Renal cortex interstitium (tissue), 11 donors: ENCODE data around the gene SCAI. TPM values are rescaled to one million over a fixed set of nuclear protein-coding genes. Genes with fewer than 3 reads are reported as not detected.
"Not testable (repeated sequence)": the region's sequence is repeated elsewhere in the genome, so short reads cannot be mapped to it uniquely, and the experiment has no call there.

ENCODE experiments used
- DNase-seq, 11 donors: peaks; one replicate each; pipeline ENCODE4 v3.0.0-alpha.2; 2013; ENCODE audit warnings: low read depth in 9 of 11, low spot score in 4 of 11; ENCODE audit errors: extremely low read depth in 1 of 11
- polyA plus RNA-seq, 3 donors: library from polyadenylated mRNA; unstranded; fragments of 120-200 nt; gene quantifications; one replicate each; pipeline ENCODE4 v1.2.1, GENCODE V29; 2013; ENCODE audit not compliant: insufficient read length in 3 of 3

The SCAI gene
- polyA plus RNA-seq, 3 donors: 11.0 to 13.2 (median 11.7) TPM

DNA sequence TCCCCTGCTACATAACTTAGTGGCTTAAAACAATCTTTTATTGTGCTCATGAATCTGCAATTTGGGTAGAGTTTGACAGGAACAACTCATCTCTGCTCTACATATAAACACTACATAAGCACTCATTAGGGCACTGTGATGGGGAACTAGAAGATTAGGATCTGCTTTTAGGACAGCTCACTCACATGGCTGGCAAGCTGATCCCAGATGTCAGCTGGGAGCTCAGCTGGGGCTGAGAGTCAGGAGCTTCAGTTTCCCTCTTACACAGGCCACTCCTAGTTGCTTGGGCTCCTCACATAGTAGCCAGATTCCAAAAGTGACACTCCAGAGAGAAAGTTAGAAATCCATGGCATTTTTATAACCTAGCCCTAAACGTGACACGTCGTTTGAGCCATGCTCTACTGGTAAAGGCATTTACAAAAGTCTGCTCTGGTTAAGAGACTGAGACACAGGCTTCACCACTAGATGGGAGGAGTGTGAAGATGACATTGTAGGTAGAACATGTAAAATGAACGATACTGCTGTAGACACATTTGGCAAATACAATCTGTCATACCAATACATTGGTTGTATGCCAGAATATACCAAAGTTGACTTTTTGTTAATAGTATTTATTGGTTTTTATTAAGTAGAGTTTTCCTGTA, 23.6 kb downstream of the SCAI start:
- no peak for DNase-seq

- DNase-seq: not testable (repeated sequence)
Observed at GRCh38 chr9:125118696-125119095, 24.6 kb downstream of the SCAI start.

GRCh38 chr9:125114503-125114902, 28.8 kb downstream of the SCAI start:
- not testable (repeated sequence) for DNase-seq

DNA sequence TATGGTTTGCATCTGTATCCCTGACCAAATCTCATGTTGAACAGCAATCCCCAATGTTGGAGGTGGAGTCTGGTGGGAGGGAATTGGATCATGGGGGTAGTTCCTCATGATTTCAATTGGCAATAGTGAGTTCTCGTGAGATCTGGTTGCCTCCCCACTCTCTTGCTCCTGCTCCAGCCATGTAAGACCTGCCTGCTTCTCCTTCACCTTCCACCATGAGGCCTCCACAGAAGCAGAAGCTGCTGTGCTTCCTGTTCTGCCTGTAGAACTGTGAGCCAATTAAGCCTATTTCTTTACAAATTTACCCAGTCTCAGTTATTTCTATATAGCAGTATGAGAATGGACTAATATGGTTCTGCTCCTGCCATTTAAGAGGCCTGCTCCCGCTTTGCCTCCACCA, 32.9 kb downstream of the SCAI start:
- no peak for DNase-seq

GRCh38 chr9:125108541-125108940, 34.8 kb downstream of the SCAI start:
- DNase-seq: not testable (repeated sequence)

GRCh38 chr9:125106285-125106893, 36.9 kb downstream of the SCAI start:
- peak in 1 of 11 donors; percentile 7 for DNase-seq

DNA sequence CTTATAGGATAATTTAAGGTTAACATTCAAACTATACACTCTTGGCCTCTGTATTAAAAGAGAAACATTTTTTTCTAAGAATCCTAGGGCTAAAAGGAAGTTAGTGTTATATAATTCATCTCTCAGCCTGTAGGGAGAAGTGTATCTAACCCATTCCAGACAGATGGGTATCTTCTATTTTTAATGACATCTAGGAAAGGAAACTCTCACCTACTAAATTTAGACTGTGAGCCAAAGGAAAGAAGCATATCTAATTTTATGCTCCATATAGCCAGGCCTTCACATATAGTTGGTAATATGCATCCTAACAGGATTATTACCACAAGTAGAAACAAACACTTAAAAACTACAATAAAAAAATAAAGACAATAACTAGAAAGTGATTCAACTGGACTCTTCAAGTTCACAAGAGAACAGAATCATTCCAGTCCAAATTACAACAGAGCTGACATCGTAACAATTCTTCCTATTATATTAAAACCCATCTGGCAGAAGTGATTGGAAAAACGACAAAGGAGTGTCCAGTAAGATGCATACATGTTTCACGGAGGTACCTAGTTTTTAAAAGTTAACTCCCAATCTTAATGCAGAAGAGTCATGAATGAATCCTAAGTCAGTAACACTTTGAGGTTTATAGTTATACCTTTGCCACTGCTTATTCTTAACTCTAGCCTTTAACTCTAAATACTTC, 39.4 kb downstream of the SCAI start:
- no peak for DNase-seq

DNA sequence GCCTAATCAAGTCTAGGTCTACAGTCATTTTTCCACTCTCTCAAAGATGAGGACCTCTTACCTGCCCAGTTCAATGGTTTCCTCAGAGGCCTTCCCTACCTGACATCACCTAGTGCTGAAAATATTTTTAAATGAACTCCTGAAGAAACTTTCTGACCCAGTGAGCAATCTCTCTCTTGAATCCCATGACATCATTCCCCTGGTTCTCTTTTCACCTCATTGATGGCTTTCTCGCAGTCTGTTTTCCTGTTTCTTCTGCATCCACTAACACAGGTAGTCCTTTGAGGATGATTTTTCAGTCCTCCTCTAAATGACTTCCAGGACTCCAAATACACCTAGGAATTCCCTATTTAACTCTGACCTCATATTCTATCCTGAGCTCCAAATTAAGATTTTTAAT, 40.3 kb downstream of the SCAI start:
- no peak for DNase-seq

- DNase-seq: no peak
Observed at GRCh38 chr9:125100822-125101221, 42.5 kb downstream of the SCAI start.

GRCh38 chr9:125099816-125100215, 43.5 kb downstream of the SCAI start:
- no peak for DNase-seq

DNA sequence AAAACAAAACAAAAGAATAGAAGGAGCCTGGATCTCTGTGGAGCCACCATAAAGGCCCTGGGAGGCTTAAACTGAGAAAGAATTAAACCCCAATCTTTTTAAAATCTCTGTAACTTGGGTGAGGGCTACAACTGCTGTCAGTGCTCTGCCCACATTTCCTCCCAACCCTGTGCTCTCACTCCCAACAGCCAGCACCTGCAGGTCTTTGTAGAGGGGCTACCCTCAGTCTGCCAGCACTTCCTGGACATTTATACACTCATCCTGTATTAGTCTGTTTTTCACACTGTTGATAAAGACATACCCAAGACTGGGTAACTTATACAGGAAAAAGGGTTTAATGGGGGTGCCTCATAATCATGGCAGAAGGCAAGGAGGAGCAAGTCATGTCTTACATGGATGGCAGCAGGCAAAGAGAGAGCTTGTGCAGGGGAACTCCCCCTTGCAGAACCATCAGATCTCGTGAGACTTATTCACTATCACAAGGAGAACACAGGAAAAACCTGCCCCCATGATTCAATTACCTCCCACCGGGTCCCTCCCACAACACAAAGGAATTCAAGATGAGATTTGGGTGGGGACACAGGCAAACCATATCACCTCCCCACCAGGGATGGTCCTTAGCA, 47.4 kb downstream of the SCAI start:
- no peak for DNase-seq

- DNase-seq: no peak
Observed at GRCh38 chr9:125091121-125091520, 52.2 kb downstream of the SCAI start.

DNA sequence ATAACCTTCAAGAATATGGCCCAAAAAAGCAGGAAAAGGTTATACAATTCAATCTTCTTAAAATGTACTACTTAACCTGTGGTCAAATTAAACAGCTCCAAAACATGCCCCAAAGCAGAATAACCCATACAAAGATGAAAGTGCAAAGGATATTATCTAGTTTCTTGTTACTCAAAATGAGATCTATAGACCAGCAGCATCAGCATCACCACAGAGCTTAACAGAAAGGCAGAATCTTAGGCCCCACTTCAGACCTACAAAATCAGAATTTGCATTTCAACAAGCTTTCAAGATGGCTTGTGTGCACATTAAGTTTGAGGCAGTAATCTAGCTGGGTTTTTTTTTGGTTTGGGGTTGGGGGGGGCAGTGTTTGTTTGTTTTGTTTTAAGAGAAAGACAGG, 54.0 kb downstream of the SCAI start:
- no peak for DNase-seq

DNA sequence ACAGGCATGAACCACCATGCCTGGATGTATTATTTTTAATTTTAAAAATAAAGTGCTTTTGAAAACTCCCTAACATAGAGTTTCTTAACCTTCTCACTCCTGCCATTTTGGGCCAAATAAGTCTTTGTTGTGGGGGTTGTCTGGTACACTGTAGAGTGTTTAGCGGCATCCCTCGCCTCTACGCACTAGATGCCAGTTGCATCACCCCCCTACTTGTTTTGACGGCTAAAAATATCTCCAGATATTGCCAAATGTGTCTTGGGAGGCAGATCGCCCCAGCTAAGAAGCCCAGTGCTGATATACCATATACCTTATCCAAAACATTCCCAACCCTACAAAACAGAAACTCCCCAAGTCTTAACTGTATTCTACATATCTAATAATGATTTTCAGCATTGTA, 54.6 kb downstream of the SCAI start:
- DNase-seq: no peak

GRCh38 chr9:125085703-125086477, 57.4 kb downstream of the SCAI start:
- no peak for DNase-seq

DNA sequence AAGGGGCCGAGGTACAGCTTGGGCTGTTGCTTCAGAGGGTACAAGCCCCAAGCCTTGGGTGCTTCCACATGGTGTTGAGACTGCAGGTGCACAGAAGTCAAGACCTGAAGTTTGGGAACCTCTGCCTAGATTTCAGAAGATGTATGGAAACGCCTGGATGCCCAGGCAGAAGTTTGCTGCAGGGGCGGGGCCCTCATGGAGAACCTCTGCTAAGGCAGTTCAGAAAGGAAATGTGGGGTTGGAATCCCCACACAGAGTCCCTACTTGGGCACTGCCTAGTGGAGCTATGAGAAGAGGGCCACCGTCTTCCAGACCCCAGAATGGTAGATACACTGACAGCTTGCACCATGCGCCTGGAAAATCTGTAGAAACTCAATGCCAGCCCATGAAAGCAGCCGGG, 61.1 kb downstream of the SCAI start:
- not testable (repeated sequence) for DNase-seq

DNA sequence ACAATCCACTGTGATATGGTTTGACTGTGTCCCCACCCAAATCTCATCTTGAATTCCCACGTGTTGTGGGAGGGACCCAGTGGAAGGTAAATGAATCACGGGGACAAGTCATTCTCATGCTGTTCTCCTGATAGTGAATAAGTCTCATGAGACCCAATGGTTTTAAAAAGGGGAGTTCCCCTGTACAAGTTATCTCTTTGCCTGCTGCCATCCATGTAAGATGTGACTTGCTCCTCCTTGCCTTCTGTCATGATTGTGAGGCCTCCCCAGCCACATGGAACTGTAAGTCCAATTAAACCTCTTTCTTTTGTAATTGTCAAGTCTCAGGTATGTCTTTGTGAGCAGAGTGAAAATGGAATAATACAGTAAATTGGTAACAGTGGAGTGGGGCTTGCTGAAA, 62.5 kb downstream of the SCAI start:
- not testable (repeated sequence) for DNase-seq

GRCh38 chr9:125079931-125080330, 63.4 kb downstream of the SCAI start:
- DNase-seq: no peak

- DNase-seq: no peak
Observed at GRCh38 chr9:125075997-125076396, 67.3 kb downstream of the SCAI start.
